DMS79 (cell line): ENCODE data around the gene TTC39C.
A peak's percentile ranks its signal among the peaks of the same experiment; 100 is the strongest.

Experiments
- DNase-seq: peaks from one replicate; lab custom pipeline; 2025; lab: John Stamatoyannopoulos, UW

Gene TTC39C

DNA sequence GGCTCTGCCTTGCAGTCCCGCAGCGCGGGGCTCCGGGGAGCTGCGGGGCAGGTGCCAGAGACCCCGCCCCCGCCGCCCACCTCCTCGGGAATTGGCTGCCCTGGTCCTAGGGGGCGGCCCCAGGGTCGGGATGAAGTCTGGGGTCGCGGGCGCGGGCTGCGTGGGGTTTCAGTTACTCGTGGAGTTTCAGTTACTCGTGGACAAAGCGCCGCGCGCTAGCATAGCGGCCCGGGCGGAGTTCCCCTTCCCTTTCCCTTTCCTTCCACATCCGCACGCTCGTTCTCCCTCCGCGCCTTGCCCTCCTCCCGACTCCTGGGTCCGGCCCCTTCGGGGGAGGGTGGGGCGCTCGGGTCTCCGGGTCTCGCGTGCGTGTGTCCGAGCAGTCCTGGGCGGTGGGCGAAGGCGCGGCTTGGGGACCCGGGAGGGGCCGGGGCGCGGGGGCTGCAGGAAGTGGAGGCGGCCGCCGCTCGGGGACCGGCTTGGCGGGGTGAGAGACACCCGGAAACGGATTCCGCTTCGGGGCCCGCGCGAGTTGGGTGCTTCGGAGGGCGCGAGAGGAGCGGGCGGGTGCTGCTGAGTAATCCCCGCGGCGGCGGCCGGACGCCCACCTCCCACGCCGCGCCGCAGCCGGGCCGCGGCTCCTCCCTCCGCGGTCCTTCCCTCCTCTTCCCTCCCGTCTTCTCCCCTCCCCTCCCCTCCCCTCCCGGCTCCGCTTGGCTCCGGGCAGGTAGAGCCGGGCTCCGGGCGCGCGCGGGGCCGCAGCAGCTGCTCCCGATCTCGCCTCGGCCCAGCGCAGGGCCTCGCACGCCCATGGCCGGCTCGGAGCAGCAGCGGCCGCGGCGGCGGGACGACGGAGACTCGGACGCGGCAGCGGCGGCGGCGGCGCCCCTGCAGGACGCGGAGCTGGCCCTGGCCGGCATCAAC lies at the start of gene TTC39C:
Gene TTC39C, plus strand, starts transcription at position 693 of the 924 bp plus-strand sequence. Its CDS starts 118 bp downstream, at position 811.
- DNase-seq, result no peak

DNA sequence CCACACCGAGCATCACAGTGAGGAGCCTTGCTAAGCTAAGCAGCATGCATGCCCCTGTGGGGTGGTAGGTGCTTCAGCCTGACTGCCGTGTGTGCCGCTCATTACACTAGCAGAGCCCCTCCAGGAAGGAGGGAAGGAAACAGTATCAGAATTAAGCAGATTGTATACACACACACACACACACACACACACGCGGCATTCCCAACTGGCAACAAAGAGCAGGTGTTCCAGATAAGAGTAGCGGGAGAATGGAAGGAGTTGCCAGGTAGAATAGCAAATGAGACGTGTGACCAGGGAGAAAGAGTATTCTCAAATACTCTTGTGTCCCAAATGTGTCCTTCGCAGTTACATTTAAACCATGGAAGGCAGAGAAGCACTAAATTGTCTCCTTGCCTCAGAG lies 47.6 kb upstream of the TTC39C start:
- DNase-seq, result no peak

DNA sequence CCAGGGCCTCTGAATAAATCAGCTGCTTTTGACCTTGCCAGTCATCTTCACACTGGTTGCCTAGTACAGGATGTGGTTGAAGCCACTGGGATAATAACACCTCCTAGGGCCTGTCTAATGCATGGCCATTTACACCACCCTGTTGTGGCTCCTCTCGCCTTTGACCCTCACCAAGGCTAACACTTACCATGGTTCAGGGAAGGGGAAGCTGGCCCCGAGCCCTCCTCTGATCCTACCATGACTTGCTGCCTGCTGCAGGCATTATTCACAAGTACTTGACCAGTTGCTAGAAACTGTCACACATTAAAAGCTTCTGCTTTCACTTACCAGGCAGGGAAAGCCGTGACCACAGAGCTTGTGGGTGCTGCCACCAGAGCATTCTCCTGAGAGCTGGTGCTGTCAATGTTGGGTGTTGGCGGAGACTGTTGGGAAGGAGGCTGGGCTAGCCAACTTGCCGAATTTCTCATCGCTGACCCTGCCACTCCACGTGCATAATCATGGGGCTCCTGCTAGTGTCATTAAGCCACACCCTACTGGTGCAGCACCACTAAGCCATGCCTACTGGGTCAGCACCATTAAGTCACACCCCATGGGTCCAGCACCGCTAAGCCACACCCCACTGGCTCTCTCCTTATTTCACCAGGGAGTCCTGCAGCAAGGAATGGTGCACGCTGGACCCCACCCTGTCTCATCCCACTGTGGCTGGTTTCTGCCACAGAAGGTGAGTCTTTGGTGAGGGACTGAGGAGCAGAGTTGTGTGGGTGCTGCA lies 47.0 kb upstream of the TTC39C start:
- DNase-seq, result no peak

GRCh38 chr18:23968638-23969604 lies 45.6 kb upstream of the TTC39C start:
- no peak for DNase-seq

GRCh38 chr18:23969664-23970063 lies 44.9 kb upstream of the TTC39C start:
- peak; percentile 21 for DNase-seq

DNA sequence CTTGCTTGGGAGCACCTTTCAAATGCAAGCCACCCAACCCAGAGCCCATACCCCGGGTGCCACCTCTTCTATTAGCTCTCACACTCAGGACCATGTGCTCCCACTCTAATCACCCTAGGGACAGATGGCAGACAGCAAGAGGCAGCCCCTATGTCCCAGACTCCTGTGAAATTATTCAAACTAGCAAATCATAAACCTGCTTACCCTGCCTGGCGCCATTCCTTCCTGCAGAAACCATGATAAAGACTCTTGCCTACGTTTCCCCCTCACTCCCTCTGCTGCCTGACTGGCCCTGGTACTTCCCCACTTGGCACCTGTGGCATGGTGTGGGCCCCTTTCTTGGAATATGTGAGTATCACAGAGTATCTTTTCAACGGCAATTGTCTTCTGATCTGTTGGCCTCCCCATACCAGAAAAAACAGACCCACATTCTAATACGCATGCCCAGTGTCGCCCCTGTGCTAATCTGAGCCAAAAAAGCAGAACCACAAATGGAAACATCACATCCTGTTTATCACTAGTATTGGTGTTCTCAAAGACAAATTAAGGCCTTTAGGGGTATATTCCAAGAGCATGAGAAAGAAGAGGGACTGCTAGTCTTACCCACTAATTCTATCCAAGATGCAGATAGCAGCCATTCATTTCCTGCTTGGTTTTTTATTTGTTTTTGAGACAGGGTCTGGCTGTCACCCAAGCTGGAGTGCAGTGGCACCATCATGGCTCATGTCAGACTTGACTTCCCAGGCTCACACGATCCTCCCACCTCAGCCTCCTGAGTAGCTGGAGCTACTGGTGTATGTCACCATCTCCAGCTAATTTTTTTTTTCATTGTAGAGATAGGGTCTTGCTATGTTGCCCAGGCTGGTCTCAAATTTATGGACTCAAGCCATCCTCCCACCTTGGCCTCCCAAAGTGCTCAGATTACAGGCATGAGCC lies 44.1 kb upstream of the TTC39C start:
- no peak for DNase-seq

DNA sequence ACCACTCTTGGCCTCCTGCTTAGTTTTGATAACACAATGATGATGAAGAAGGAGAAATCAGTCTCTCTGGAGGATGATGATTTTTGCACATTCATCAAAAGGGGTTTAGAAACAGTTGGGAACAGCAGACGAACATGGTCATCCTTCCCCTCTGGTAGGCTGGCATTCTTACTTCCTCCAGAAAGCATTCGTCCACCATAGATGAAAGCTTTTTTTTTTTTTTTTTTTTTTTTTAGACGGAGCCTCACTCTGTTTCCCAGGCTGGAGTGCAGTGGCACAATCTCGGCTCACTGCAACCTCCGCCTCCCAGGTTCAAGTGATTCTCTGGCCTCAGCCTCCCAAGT lies 43.5 kb upstream of the TTC39C start:
- DNase-seq, result no peak

- no peak for DNase-seq
These were observed 42.8 kb upstream of the TTC39C start for GRCh38 chr18:23971666-23972230.

DNA sequence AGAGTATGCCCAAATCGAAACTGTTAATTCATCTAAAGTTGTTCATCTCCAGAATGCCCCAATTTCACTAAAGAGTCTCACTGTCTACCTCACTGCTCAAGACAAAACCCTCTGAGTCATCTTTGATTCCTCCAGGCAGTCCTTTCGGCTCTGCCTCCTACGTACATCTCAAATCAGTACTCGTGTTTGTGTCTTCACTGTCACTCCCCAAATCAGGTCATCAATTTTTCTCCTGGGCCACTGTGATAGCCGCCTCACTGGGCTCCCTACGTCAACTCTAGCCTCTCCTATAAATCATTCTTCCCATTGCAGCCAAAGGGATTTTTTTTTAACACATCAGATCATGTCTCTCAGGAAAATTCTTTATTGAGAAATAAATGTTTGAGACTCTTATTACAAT lies 42.1 kb upstream of the TTC39C start:
- DNase-seq, result no peak

- no peak for DNase-seq
These were observed 37.5 kb upstream of the TTC39C start for GRCh38 chr18:23977103-23977502.

- no peak for DNase-seq
These were observed 36.7 kb upstream of the TTC39C start for GRCh38 chr18:23977719-23978483.

- DNase-seq, result no peak
These were observed 33.1 kb upstream of the TTC39C start for GRCh38 chr18:23981369-23981980.

DNA sequence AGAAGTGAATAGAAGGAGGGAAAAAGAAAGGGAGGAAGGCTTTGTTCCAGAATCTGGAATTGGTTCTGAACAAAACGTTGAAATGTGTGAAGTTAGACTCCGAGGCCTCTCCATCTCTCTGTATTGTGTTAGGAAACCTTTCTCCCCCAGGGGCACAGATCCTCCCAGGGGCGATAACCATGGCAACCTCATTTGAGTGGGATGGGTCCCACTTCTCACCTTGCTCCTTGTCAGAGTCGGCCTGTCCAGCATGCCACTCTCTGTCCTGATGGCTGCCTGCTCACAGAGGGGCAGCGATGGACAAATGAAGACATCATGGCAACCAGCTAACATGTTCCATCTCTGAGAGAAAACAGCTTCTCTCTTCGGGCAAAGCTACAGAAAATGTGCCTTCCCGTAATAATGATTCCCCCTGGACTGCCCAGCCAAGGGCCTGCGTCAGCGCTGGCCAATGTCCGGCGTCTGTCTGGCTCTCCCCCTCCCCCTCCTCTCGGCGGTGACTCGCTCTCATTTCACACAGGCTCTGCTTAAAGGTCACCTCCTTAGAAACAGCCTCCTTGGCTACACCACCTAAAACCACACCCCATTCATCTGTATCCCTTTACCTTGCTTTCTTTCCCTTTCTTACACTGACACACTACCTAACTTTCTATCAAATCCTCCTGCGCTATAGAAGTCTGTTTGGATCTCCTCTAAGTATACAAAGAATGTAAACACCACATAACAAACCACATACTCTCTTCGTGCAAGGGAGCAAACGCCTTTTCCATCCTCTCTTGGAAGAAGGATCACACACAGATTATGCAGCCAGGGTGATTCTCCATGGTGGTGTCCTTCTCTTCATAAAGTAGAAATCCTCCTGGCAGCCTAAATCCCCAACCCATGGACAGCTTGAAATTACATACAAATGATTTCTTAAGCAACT lies 32.1 kb upstream of the TTC39C start:
- DNase-seq, result no peak

- no peak for DNase-seq
These were observed 31.4 kb upstream of the TTC39C start for GRCh38 chr18:23983112-23983511.

GRCh38 chr18:23986600-23987359 lies 27.8 kb upstream of the TTC39C start:
- no peak for DNase-seq

DNA sequence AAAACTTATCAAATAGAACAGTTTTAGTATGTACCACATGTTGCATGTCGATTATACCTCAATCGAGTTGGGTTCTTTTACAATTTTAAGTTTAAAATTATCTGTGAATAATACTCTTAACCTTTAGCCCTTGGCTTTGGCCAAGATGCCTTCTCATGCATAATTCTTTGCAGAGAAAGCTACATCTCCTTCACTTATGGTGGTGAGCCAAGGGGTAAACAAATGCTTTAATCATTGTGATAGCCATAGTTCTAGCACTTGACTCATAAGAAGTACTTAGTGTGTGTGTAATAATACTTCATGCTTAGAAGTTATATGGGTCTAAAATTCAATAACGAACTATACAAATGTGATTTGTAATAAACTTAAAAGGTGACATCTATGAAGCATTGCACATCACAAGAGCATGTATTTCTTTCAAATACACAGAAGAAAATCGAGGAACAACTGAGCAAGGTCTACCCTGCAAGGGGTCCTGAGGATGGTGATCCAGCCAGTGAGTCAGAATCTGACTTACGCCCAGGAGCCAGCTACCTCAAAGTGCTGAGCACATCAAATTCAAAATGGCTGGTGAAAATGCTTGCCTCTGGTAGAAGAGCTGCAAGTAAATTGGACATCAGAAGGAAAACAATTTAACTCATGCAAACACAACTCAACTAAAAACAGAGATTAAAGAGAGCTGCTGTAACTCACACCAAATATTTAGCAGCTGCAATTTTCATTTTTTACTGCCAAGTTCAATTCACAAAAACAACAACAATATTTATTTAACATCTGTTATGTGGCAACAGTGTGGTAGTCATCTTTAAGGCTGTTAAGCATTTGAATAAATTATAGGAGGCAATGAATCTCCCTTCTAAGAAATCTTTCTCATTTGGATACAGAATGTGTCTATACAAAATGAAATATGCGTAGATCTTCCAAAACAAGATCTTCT lies 23.8 kb upstream of the TTC39C start:
- no peak for DNase-seq
